Lower leg skin (tissue), 3 donors: ENCODE results near the gene STK35.

Experiments
- CTCF ChIP-seq, 3 donors: fragments of 450-650 bp; IDR thresholded peaks; one replicate each; pipeline ENCODE4 v1.5.1; 2016; ENCODE audit warnings: antibody characterized with exemption in 3 of 3, mild to moderate bottlenecking in 3 of 3, moderate library complexity in 2 of 3
- POLR2A ChIP-seq, 2 donors: fragments of 450-650 bp; IDR thresholded peaks; one replicate each; pipeline ENCODE4 v1.6.1; 2016 to 2017; ENCODE audit warnings: antibody characterized with exemption in 2 of 2, mild to moderate bottlenecking in 1 of 2, moderate library complexity in 1 of 2

GRCh38 chr20:2114990-2115681, 13.5 kb downstream of the STK35 start:
- TF ChIP-seq CTCF (IDR thresholded peaks at IDR 0.05): no peak
- TF ChIP-seq POLR2A (IDR thresholded peaks at IDR 0.05): no peak
